Brain microvascular endothelial cell (primary cell): Measurements from ENCODE around the gene FMO2.

ENCODE experiments used
- DNase-seq: peaks from one replicate; pipeline ENCODE4 v3.0.0-alpha.2; 2020
- H3K27ac ChIP-seq: fragments of 250-450 bp; sonication (Bioruptor Pico); 2 replicates; pipeline ENCODE4 v1.5.1; 2020; ENCODE audit warnings: mild to moderate bottlenecking, moderate library complexity
- H3K27me3 ChIP-seq: fragments of 250-450 bp; sonication (Bioruptor Pico); replicated peaks from 2 replicates; pipeline ENCODE4 v1.5.1; 2020; ENCODE audit warnings: mild to moderate bottlenecking
- H3K36me3 ChIP-seq: fragments of 250-450 bp; sonication (Bioruptor Pico); replicated peaks from 2 replicates; pipeline ENCODE4 v1.5.1; 2020; ENCODE audit warnings: mild to moderate bottlenecking
- H3K4me3 ChIP-seq: 2 replicates; pipeline ENCODE4 v1.5.1; 2011; ENCODE audit warnings: low read depth, mild to moderate bottlenecking, control low read depth, low read length, moderate library complexity
- in situ Hi-C: cut with HindIII; loops from 2 replicates; pipeline ENCODE4 v1.10.0; 2017; ENCODE audit warnings: low sequenced_read_pairs, low pct_ligation_motif_present
- TF ChIP-seq, protein P1 (sequence below): IDR thresholded peaks from 2 replicates; pipeline ENCODE4 v1.5.1; 2011; ENCODE audit warnings: low read depth, mild to moderate bottlenecking, moderate library complexity, low read length, control low read depth, inconsistent platforms; ENCODE audit errors: missing control alignments

Gene FMO2

DNA sequence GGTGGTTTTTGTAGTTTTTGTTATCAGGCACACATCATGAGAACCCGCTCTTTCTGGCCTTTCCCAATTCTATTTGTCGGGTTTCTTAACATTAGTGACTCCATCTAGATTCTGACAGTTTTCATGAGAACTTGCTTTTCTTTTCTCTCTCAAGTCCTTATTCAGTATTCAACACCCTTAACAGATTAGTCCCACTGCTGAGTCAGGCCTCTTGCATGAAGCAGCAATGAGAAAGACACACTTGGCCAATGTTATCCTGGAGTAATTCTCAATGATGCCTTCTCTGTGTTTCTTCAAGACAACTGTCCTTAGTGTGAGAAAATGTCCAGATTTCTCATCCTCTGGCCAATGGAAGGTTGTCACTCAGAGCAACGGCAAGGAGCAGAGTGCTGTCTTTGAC is 11.3 kb downstream of the FMO2 start:
- TF ChIP-seq, protein P1, sequence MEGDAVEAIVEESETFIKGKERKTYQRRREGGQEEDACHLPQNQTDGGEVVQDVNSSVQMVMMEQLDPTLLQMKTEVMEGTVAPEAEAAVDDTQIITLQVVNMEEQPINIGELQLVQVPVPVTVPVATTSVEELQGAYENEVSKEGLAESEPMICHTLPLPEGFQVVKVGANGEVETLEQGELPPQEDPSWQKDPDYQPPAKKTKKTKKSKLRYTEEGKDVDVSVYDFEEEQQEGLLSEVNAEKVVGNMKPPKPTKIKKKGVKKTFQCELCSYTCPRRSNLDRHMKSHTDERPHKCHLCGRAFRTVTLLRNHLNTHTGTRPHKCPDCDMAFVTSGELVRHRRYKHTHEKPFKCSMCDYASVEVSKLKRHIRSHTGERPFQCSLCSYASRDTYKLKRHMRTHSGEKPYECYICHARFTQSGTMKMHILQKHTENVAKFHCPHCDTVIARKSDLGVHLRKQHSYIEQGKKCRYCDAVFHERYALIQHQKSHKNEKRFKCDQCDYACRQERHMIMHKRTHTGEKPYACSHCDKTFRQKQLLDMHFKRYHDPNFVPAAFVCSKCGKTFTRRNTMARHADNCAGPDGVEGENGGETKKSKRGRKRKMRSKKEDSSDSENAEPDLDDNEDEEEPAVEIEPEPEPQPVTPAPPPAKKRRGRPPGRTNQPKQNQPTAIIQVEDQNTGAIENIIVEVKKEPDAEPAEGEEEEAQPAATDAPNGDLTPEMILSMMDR = no peak
- Histone ChIP-seq H3K27me3 (no peaks in the 10 kb centered on the region), H3K36me3 (no peaks in the 10 kb centered on the region), H3K27ac (no peak overlapping the region), H3K4me3 (no peak overlapping the region)
- in situ Hi-C loops = no loop called here
- DNase-seq = no peak

DNA sequence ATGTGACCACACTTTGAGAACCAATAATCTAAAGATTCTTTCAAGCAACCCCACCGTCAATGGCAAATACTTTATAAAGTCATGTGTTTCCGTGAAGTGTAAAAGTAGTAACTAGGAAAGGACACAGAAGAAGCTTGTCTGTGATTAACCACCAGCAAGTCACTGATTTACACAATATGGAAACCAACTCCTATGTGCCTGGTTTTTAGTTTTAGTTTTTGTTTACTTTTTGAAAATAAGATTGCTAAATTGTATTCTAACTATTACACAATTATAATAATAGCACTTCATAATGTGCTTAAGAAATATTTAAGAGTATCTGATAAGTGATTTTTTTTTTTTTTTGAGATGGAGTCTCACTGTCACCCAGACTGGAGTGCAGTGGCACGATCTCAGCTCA is 13.0 kb downstream of the FMO2 start:
- Histone ChIP-seq H3K27ac (no peak overlapping the region), H3K36me3 (no peaks in the 10 kb centered on the region), H3K4me3 (no peak overlapping the region), H3K27me3 (no peaks in the 10 kb centered on the region)
- DNase-seq = no peak
- in situ Hi-C loops = no loop called here
- TF ChIP-seq, protein P1 = no peak

DNA sequence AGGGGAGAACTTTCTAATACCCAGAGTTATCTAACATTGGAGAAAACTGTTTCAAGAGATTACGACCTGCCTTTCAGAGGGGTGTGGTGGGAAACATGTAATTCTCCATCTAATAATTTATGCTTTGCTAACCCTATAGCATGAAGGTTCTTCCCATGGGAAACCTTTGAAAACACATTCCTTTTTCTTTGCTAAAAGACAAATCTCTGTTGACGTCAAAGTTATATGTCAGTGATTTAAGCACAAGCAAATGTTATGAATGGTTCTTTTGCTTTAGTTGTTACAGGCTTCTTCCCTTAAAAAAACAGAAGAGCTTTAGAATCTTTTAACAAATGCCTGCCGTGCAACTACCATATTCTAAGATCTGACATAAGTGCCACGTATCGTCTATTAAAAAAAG is 19.2 kb downstream of the FMO2 start:
- TF ChIP-seq, protein P1 = no peak
- in situ Hi-C loops = no loop called here

DNA sequence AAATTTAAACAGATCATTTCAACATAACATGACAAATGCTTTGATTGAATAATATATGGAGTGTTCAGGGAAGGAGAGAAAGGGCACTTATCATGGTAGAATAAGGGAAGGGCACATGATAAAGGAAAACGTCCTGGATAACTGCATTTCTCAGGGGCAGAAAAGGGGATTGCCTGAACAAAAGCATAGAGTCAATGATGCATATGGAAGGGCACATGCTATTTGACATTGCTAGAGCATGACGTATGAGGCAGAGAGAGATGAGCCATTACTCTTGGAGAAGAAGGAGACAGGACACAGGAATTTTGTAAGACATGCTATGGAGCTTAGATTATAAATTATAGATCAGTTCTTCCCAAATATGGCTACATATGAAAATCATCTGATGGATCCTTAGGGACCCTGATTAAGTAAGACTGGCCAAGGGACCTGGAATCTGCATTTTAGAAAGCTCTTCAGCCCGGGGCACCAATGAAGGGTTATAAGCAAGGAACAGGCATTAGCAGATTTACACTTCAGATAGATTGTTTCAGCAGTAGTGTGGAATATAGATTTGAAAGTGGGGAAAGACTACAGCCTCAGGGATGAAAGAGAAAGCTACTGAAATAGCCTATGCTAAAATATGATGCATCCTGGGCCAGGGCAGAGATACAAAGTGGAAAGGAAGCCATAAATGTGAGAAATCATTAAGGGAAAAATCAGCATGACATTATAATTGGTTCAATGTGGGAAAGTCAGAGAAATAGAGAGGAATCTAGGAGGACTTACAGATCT is 21.3 kb downstream of the FMO2 start:
- no peaks in the 10 kb centered on the region for H3K27me3 ChIP-seq
- H3K27ac ChIP-seq = no peak overlapping the region
- H3K4me3 ChIP-seq = no peak overlapping the region
- H3K36me3 ChIP-seq = no peaks in the 10 kb centered on the region
- no peak for DNase-seq
- in situ Hi-C loops = no loop called here
- TF ChIP-seq, protein P1 = no peak

More for the DNA sequence above, 19.2 kb downstream of the FMO2 start:
- DNase-seq = no peak
- Histone ChIP-seq H3K4me3 (no peak overlapping the region), H3K27ac (no peak overlapping the region), H3K27me3 (no peaks in the 10 kb centered on the region), H3K36me3 (no peaks in the 10 kb centered on the region)

DNA sequence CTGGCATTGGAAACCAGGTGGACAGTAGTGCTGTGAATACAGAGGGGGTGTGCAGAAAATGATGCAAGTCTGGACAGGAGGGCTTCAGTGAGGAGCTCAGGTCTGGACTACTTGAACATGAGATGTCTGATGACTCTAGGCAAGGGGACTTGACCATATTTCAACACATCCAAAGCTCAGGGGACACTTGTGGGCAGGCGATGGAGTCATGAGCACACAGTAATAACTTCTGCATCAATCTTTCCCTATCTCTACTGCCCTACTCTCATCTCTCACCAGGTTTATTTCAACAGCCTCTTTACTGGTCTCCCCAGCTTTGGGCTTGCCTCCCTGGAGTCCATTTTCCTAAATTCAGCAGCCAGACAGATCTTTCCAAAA is 21.9 kb downstream of the FMO2 start:
- TF ChIP-seq, protein P1 = no peak
- no peak overlapping the region for H3K4me3 ChIP-seq
- no peak overlapping the region for H3K27ac ChIP-seq
- in situ Hi-C loops = no loop called here
- DNase-seq = no peak
- no peaks in the 10 kb centered on the region for H3K27me3 ChIP-seq
- no peaks in the 10 kb centered on the region for H3K36me3 ChIP-seq

DNA sequence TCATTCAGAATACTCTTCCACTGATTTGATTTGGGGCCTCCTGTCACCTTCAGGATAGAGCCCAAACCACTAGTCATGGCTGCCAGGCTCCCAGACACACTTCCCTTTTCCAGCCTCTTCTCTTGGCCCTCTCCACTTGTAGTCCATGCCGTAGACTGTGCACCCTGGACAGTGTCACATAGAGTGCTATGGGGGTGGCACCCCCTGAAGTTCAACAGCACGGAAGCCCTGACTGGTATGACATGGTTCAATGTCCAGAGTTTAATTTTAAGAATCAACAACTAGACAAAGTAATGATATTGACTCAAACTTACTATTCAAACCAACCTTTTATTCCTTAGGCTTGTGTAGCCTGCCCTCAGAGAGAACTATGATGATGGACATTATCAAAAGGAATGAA is 22.3 kb downstream of the FMO2 start:
- TF ChIP-seq, protein P1 = no peak
- DNase-seq = no peak
- in situ Hi-C loops = no loop called here
- Histone ChIP-seq H3K27me3 (no peaks in the 10 kb centered on the region), H3K36me3 (no peaks in the 10 kb centered on the region), H3K4me3 (no peak overlapping the region), H3K27ac (no peak overlapping the region)
